NCI-H446 treated with DMSO at 0.1 percent for 48 hours (cell line): ENCODE data around the gene IL2RA.
"Not testable (repeated sequence)": the region's sequence is repeated elsewhere in the genome, so short reads cannot be mapped to it uniquely, and the experiment has no call there.

ENCODE experiments used
- DNase-seq: peaks from one replicate; lab custom pipeline; 2025; lab: John Stamatoyannopoulos, UW

The IL2RA gene

DNA sequence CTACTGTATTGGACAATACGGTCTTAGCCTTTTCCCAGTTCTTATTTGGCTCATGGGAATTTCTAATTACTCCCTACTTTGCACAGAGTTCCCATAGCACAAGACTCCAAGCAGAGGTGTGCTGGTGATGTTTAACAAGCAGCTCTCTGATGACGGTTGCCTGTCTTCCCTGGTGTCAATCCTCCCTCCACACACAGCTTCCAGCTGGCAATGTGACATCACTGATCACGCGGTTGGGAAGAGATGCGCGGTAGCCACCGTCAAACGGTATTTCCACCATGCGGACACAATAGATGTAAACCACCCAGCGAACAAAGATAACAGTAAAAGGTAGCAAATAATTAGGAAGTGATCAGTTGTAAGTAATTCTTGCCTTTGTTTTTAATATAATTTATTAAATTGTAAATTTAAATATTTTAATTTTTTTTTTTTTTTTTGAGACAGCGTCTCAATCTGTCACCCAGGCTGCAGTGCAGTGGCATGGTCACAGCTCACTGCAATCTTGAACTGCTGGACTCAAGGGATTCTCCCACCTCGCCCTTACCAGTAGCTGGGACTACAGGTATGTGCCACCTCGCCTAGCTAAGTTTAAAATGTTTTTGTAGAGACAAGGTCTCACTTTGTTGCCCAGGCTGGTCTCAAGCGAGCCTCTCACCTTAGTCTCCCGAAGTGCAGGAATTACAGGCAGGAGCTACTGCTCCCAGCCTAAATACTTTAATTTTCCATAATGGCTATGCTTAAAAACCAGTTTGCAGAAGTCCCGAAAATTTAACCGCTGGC, 48.6 kb downstream of the IL2RA start:
- DNase-seq: no peak

DNA sequence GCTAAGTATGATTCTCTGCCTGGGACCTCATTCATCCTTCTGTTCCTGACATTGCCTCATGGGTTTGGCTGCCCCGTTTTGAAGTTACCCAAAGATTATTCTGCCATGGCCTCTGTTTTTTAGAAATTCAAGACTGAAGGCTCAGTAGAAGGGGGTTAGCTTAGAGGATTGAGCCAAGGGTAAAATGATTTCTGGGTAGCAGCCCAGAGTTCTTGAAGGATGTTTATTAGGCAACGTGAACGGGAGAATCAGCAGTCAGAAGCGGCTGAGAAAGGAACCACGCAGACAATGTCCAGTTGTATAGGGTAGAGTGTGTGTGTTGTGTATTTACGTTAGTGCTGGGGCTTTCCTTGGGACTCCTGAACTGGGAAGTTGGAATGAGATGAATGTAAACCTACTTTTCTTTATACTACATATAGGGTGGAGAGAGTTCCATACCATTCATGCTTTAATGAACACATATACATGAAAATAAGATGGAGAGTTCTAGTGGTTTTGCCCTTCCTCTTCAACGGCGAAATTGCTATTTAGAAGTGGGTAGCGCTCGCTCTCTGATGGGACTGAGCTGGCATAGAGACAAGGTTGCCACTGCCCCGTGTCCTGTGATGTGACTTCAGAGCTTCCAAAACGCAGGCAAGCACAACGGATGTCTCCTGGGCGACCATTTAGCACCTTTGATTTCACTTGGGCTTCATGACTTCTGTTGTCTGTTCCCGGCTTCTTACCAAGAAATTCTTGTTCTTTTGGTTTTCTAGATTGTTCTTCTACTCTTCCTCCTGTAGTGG, 49.9 kb downstream of the IL2RA start:
- no peak for DNase-seq

DNA sequence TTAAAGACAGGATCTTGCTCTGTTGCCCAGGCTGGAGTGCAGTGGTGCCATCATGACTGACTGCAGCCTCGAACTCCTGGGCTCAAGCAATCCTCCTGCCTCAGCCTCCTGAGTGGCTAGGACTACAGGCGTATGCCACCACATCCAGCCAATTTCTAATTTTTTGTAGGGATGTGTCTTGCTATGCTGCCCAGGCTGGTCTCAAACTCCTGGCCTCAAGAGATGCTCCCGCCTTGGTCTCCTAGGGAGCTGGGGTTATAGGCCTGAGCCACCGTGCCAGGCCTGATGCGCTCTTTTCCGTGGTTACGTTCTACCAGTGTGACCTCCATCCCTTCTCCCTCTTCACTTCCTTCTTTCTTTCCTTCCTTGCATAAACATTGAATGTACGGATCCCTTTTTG, 50.6 kb downstream of the IL2RA start:
- DNase-seq: no peak

DNA sequence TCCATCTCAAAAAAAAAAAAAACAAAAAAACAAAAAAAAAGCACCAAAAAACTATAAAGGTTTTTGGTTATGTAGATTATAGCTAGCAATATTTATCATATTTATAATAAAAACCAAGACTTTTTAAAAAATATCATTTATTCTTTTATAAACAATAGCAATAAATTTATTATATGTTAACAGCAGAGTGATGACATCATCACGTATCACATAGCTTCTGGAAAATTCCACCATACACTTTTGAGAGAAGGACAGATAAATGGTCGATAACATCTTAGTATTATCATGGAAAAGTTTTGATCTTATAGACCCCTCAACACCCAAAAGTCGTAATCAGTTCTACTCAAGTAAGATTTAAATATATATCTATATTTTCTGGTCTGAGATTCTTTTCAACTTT, 51.6 kb downstream of the IL2RA start:
- no peak for DNase-seq

GRCh38 chr10:6009961-6010360, 52.2 kb downstream of the IL2RA start:
- no peak for DNase-seq

GRCh38 chr10:6009150-6009549, 53.0 kb downstream of the IL2RA start:
- DNase-seq: no peak

DNA sequence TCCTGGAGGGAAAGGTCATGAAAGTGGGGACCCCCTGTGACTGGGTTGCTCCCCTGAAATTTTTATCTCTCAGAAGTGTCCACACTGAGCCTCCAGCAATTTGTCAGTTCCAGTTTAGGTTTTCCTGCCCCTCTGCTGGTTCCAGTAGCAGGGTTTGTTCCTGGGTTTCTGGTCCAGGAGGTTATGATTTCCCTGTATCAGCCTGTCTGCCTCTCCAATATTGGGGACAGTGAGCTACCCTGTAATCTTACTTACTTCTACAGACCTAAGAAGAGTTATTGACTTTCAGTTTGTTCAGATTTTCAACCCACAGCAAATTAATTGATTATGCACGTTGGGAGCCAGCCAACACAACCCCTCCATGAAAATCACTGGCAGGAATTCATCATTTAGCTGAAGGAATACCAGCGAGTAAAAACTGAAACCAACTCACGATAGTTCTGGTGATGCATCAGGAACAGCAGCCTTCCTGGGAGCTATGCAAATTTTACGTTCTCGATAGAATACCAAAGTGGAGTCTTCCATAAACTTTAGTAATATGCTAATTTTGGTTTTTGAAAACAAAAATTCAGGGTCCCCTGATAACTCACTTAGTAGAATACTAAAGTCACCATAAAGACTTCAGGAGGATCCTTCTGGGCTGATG, 53.5 kb downstream of the IL2RA start:
- no peak for DNase-seq

DNA sequence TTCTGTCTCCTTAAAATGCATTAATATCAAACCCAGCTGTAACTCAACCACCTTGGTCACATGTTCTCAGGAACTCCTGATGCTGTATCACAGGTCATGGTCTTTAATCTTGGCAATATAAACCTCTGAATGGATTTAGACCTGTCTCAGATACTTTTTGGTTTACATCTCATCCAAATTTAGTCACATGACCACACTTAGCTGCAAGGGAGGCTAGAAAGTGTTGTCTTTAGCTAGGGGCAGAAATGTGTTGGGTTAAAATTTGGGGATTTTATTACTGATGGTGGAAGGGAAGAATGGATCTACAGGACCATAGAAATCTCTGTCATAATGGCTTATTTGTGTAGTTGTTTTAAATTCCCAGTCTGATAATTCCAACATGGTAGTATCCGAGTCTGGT, 55.2 kb downstream of the IL2RA start:
- no peak for DNase-seq

GRCh38 chr10:6006546-6006945, 55.6 kb downstream of the IL2RA start:
- no peak for DNase-seq

DNA sequence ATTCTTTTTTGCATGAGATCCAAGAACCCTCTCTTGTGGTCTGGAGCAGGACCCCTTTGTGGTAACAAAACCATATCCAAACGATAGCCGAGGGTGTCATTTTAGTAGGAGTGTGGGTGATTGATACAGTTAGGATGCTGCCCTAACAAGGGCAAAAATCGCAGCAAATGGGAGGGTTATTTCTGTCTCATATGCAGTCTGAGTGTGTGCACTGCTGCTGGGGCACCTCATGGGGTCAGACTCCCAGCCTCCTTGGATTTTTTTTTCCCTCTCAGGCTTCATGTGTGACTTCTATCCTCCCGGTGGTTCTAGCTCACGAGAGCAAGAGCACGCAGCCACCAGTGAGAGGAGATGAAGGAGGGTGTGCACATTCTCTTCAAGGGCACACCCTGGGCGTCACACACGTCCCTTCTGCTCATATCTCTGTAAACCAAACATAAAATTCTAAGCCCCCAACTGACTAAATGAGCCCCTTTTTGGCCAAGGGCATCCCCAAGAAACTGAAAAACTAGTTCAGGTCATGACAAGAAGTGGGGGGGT, 56.2 kb downstream of the IL2RA start:
- DNase-seq: no peak

DNA sequence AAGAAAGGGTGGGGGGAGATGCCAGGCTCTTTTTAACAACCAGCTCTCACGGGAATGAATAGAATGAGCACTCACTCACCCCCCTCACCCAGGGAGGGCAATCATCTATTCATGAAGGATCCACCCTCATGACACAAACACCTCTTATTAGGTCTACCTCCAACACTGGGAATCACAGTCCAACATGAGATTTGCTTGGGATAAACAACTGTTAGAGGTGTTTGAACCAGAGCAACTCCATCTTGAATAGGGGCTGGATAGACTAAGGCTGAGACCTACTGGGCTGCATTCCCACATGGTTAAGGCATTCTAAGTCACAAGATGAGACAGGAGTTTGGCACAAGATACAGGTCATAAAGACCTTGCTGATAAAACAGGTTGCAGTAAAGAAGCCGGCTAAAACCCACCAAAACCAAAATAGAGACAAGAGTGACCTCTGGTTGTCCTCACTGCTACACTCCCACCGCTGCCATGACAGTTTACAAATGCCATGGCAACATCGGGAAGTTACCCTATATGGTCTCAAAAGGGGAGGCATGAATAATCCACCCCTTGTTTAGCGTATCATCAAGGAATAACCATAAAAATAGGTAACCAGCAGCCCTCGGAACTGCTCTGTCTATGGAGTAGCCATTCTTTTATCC, 56.9 kb downstream of the IL2RA start:
- not testable (repeated sequence) for DNase-seq

- no peak for DNase-seq
Observed at GRCh38 chr10:6002809-6003510, 59.2 kb downstream of the IL2RA start.

DNA sequence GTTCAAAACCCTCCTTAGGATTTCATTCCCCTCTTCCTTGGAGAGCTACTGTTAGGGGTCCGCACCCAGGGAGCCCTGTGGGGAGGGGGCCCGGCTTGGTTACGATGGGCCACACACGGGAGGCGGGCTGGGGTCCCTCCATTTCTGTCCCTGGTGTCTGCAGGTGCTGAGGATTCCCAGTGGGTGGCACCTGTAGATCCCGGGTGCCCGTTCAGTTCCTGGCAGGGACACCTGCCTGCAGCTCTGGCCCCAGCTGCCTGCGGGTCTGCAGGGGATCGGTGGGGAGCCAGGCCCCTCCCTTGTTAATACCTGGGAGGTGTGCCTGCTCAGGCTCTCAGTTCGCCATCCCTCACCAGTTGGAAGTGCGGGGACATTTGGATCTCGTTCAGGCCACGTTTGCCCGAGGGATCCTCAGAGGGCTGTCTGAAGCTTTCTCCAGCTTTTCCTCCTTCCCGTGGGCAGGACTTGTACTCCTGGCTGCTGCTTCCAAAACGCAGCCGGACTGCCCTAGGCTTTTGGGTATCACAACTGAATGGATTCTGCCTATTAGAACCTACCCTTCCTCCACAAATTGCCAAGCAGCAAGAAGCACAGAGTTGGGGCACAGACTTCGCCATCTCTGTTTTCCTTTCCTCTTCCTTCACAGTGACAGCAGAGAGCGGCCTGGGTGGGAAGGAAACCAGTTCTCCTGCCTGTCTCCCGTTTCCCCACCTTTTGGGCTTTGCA, 62.6 kb downstream of the IL2RA start:
- DNase-seq: no peak

GRCh38 chr10:5996696-5997095, 65.5 kb downstream of the IL2RA start:
- DNase-seq: no peak

GRCh38 chr10:5992398-5992797, 69.8 kb downstream of the IL2RA start:
- DNase-seq: no peak

DNA sequence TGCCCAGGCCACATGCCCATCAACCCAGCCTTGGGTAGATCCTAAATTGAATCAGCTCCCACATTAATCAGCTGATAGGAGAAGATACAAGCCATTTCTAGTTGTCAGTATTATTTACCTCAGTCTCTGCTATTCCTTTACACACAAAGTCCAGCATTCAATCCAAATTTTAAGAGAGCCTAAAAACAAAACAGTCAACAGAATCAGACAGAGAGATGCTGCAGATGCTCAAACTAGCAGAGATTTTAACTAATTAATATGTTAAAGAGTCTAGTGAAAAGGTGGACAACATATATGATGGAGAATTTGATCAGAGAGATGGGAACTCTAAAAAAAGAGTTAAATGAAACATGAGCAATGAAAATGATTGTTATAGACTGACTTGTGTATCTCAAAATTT, 70.5 kb downstream of the IL2RA start:
- no peak for DNase-seq

DNA sequence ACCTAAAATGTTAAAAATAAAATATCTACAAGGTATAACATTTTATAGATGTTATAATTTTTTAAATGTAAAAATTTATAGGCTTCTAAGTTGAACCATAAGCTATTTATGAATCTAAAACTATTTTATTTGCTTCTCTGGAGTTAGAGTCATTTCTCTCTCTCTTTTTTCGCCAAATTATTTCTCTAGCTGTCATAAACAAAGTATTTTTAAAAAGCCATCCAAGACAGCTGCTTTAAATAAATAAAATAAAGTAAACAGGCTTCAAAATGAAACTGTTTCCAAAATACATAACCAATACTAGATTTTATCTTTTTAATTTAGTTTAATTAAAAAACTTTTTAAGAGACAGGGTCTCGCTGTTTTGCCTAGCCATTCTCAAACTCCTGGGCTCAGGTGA, 72.4 kb downstream of the IL2RA start:
- DNase-seq: no peak

GRCh38 chr10:5988336-5988920, 73.7 kb downstream of the IL2RA start:
- no peak for DNase-seq

DNA sequence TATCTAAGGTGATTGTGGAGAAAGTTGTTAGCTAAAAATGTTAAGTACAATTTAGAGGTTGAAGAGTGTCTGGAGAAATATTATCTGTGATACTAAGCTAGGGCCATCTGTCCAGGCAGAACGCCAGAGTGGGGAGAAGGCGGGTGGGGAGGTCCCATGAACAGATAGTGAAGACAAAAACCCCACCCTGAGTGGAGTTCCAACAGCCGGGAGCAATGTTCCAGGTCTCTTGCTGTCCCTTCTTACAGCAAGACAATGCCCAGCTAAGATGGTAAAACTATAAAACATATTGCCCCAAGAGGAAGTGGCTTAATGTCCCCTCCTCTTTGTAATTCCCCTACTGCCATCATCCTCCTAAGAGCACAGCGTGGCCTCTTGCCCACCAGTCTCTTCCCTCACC, 74.4 kb downstream of the IL2RA start:
- DNase-seq: no peak

GRCh38 chr10:5985029-5985428, 77.1 kb downstream of the IL2RA start:
- no peak for DNase-seq

DNA sequence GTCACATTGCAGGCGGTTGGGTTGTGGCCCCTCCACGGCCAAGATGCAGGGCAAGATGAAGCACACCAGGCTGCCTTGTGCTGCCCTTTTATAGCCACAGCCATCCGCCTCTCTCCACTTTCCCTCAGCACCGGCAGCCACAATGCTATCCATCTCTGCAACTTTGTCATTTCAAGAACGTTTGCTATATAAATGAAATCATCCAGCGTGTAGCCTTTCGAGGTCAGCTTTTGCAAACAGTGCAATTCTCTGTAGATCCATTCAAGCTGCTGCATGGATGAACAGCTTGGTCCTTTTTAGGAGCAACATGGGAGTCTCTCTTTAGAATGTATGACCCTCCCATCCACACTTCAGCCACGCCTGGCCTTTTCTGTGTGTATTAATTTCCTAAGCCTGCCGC, 78.4 kb downstream of the IL2RA start:
- no peak for DNase-seq
